ENCODE results near the gene ST3GAL3. TPM values are rescaled to one million over a fixed set of nuclear protein-coding genes. Genes with fewer than 3 reads are reported as not detected.

The ST3GAL3 gene
- total RNA-seq, 4 donors from 2014 or later: 32.2 to 57.4 (median 38.3) TPM

DNA sequence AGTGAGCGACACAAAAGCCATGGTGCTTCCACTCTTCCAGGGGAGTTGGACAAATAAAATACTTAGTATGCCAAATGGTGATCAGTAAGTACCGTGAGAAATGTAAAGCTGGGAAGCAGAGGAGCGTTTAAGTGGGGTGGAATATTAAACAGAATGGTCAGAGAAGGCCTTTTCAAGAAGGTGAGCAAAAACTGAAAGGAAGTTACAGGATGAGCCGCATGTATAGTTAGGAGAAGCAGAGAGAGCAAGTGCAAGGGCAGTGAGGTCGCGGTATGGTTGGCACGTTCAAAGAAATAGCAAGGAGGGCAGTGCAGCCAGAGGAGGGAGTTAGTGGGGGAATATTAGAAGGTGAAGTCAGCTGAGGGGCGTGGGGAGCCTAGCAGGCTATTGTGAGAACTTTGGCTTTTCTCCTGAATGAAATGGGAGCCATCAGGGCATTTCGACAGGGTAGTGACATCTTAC lies 266.7 kb downstream of the ST3GAL3 start:
- Histone ChIP-seq H3K4me3 (peak overlapping the region; percentile 84 to 100 (median 96)), H3K27ac (peak overlapping the region; percentile 94 to 98 (median 97)), H3K36me3 (peaks cover 0 to 32% of the 10 kb centered on the region in 2 donors), H3K9me3 (no peaks in the 10 kb centered on the region), H3K4me1 (peaks cover 38 to 66% of the 10 kb centered on the region in 2 donors), H3K27me3 (no peaks in the 10 kb centered on the region)
- in situ Hi-C loops (cut with MboI; ENCODE audit: low sequenced_read_pairs in 4 of 4) (no loop called here), intact Hi-C loops (cut with DNase I; ENCODE audit: low total_unique reads) (loop anchor here (1.0 to 10.0 kb wide), 3 partner anchors 28 to 381 kb away; partner anchors contain the start of genes ERI3, IPO13 and KDM4A)
- DNase-seq: no peak
- ATAC-seq: no peak
- TF ChIP-seq POLR2A (IDR thresholded peaks at IDR 0.05): no peak
- TF ChIP-seq, protein P1, sequence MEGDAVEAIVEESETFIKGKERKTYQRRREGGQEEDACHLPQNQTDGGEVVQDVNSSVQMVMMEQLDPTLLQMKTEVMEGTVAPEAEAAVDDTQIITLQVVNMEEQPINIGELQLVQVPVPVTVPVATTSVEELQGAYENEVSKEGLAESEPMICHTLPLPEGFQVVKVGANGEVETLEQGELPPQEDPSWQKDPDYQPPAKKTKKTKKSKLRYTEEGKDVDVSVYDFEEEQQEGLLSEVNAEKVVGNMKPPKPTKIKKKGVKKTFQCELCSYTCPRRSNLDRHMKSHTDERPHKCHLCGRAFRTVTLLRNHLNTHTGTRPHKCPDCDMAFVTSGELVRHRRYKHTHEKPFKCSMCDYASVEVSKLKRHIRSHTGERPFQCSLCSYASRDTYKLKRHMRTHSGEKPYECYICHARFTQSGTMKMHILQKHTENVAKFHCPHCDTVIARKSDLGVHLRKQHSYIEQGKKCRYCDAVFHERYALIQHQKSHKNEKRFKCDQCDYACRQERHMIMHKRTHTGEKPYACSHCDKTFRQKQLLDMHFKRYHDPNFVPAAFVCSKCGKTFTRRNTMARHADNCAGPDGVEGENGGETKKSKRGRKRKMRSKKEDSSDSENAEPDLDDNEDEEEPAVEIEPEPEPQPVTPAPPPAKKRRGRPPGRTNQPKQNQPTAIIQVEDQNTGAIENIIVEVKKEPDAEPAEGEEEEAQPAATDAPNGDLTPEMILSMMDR (IDR thresholded peaks at IDR 0.05 in 4 of 5, conservative IDR thresholded peaks at IDR 0.05 in 1 of 5): no peak

DNA sequence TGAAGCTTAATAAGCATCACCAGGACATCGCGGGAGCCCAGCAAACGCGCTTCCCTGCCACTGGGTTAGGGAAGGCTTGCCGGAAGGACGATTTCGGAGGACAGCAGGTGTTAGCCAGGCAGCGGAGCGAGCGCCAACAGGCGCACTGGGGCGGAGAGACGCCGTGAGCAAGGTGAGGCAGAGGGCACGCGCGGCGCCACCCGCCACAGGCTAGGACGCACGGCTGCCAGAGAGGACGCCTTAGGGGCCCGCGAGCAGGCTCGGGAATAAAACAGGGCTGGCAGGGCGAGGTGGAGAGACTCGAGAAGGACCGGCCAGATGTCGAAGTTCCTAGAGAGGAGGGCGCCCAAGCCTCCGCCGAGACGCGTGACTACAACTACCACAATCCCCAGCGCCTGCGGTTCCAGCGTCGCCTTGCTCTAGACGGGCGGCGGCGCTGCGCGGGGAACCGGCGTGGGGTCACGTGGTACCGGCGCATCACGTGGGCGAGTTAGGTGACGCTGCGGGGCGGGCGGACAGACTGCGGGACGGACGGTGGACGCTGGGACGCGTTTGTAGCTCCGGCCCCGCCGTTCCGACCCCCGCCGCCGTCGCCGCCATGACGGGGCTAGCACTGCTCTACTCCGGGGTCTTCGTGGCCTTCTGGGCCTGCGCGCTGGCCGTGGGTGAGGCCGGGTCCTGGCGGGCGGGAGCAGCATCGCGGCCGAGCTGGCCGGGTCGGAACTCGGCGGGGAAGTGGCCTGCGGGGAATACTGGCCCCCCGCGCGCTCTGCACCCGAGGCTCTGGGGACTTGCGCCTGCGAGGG lies 267.3 kb downstream of the ST3GAL3 start, which contains the start of gene ATP6V0B:
Gene ATP6V0B, plus strand, starts transcription at position 518 of the 806 bp plus-strand sequence. Its CDS starts 81 bp downstream, at position 599.
- no peaks in the 10 kb centered on the region for H3K27me3 ChIP-seq
- peak within 1 kb of the TSS; percentile 94 to 98 (median 97) for H3K27ac ChIP-seq
- H3K4me3 ChIP-seq: peak within 1 kb of the TSS; percentile 84 to 100 (median 96)
- H3K36me3 ChIP-seq: peaks cover 0 to 32% of the 10 kb centered on the region in 2 donors
- TF ChIP-seq POLR2A (IDR thresholded peaks at IDR 0.05): peak; percentile 95 to 98
- TF ChIP-seq, protein P1 (IDR thresholded peaks at IDR 0.05 in 4 of 5, conservative IDR thresholded peaks at IDR 0.05 in 1 of 5): peak; percentile 17 to 60 (median 37)
- intact Hi-C loops (cut with DNase I; ENCODE audit: low total_unique reads) (loop anchor here (1.0 to 10.0 kb wide), 4 partner anchors 28 to 380 kb away; partner anchors contain the start of genes ERI3, IPO13 and KDM4A), in situ Hi-C loops (cut with MboI; ENCODE audit: low sequenced_read_pairs in 4 of 4) (no loop called here)
- H3K9me3 ChIP-seq: no peaks in the 10 kb centered on the region
- peak; percentile 75 to 78 for ATAC-seq
- peak; percentile 95 to 96 for DNase-seq
- peaks cover 38 to 66% of the 10 kb centered on the region in 2 donors for H3K4me1 ChIP-seq

DNA sequence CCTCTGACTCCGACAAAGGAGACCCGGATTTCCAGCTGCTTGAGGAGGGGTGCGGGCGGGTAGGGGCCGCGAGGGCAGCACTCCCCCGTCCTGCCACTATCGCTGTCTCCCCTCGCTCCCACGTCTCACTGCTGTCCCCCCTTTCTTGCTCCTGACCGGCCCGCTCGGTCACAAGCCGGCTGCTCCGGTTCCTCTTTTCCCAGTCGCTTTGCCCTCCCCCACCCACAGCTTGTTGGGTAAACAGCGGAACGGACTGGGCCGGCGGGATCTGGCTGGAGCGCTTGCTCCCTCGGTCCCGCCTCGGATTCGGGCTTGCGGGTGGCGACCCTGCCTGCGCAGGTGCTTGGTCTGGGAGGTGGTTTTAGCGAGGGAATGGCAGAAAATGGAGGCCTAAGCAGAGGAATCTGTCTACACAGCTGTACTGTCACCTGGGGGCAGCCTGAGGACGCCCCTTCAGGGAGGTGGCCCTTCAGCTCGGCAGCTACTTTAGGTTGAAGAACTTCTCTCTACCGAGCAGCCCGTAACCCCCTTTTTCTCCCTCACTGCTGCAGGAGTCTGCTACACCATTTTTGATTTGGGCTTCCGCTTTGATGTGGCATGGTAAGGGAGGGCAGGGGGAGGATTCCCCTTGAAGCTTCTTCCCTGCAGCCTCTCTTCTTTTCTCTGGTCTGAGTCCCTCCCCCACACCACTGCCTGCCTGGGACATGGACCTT lies 268.1 kb downstream of the ST3GAL3 start:
- peak; percentile 25 to 58 for DNase-seq
- H3K36me3 ChIP-seq: peaks cover 0 to 32% of the 10 kb centered on the region in 2 donors
- H3K4me3 ChIP-seq: peak overlapping the region; percentile 84 to 100 (median 96)
- peaks cover 45 to 71% of the 10 kb centered on the region in 2 donors for H3K4me1 ChIP-seq
- in situ Hi-C loops (cut with MboI; ENCODE audit: low sequenced_read_pairs in 4 of 4): no loop called here
- peak overlapping the region; percentile 94 to 98 (median 97) for H3K27ac ChIP-seq
- intact Hi-C loops (cut with DNase I; ENCODE audit: low total_unique reads): loop anchor here (1.0 to 10.0 kb wide), 2 partner anchors 212 to 379 kb away; partner anchors contain the start of gene ERI3
- TF ChIP-seq, protein P1 (IDR thresholded peaks at IDR 0.05 in 4 of 5, conservative IDR thresholded peaks at IDR 0.05 in 1 of 5): no peak
- TF ChIP-seq POLR2A (IDR thresholded peaks at IDR 0.05): no peak
- no peaks in the 10 kb centered on the region for H3K9me3 ChIP-seq
- H3K27me3 ChIP-seq: no peaks in the 10 kb centered on the region
- ATAC-seq: peak; percentile 2

DNA sequence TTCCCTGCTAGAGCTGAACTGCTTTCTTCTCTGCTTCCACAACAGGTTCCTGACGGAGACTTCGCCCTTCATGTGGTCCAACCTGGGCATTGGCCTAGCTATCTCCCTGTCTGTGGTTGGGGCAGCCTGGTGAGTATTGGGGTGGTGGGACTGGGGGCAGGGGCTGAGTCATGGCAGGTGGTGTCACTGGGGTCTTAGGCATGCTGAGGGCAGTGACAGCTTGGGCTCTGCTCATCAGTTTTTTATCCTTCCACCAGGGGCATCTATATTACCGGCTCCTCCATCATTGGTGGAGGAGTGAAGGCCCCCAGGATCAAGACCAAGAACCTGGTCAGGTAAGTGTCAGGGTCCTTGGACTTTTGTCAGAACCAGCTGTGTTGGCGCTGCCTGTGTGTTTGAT lies 268.7 kb downstream of the ST3GAL3 start:
- Histone ChIP-seq H3K9me3 (no peaks in the 10 kb centered on the region), H3K36me3 (peaks cover 0 to 32% of the 10 kb centered on the region in 2 donors), H3K27me3 (no peaks in the 10 kb centered on the region), H3K27ac (peak overlapping the region; percentile 94 to 98 (median 97)), H3K4me3 (peak overlapping the region; percentile 84 to 100 (median 96)), H3K4me1 (peaks cover 39 to 66% of the 10 kb centered on the region in 2 donors)
- DNase-seq (no peak), ATAC-seq (no peak)
- no peak for TF ChIP-seq POLR2A (IDR thresholded peaks at IDR 0.05)
- TF ChIP-seq, protein P1 (IDR thresholded peaks at IDR 0.05 in 4 of 5, conservative IDR thresholded peaks at IDR 0.05 in 1 of 5): no peak
- intact Hi-C loops (cut with DNase I; ENCODE audit: low total_unique reads) (loop anchor here (10.0 kb wide), 1 partner anchor 379 kb away; the partner anchor contains the start of gene ERI3), in situ Hi-C loops (cut with MboI; ENCODE audit: low sequenced_read_pairs in 4 of 4) (no loop called here)
